Glutamatergic neuron (in vitro differentiated cells): Measurements from ENCODE around the gene SAMD4A. TPM values are rescaled to one million over a fixed set of nuclear protein-coding genes. Genes with fewer than 3 reads are reported as not detected.

ENCODE experiments used
- DNase-seq: peaks from one replicate; pipeline ENCODE4 v3.0.0; 2022
- H3K27ac Mint-ChIP-seq: one replicate; pipeline ENCODE4 v1.8.0; 2020; ENCODE audit warnings: mild to moderate bottlenecking, mixed read lengths, inconsistent platforms; ENCODE audit not compliant: unreplicated experiment
- H3K27me3 Mint-ChIP-seq: one replicate; pipeline ENCODE4 v1.8.0; 2020; ENCODE audit warnings: mild to moderate bottlenecking, moderate library complexity, mixed read lengths, inconsistent platforms; ENCODE audit not compliant: unreplicated experiment
- H3K36me3 Mint-ChIP-seq: one replicate; pipeline ENCODE4 v1.8.0; 2020; ENCODE audit warnings: mild to moderate bottlenecking, mixed read lengths, inconsistent platforms; ENCODE audit not compliant: unreplicated experiment
- H3K4me1 Mint-ChIP-seq: one replicate; pipeline ENCODE4 v1.8.0; 2020; ENCODE audit warnings: mild to moderate bottlenecking, low read depth, mixed read lengths, inconsistent platforms; ENCODE audit not compliant: unreplicated experiment
- H3K4me3 Mint-ChIP-seq: one replicate; pipeline ENCODE4 v1.8.0; 2020; ENCODE audit warnings: mild to moderate bottlenecking, mixed read lengths, inconsistent platforms; ENCODE audit not compliant: unreplicated experiment
- H3K9me3 Mint-ChIP-seq: one replicate; pipeline ENCODE4 v1.8.0; 2020; ENCODE audit warnings: mild to moderate bottlenecking, moderate library complexity, mixed read lengths, inconsistent platforms; ENCODE audit not compliant: unreplicated experiment
- total RNA-seq: library from RNA; stranded (reverse); fragmentation: NEBNext Ultra II Directional; extraction: Animal tissue kit (Norgen Biotek cat#: 25700); gene quantifications from one replicate; pipeline ENCODE4 v1.2.1, GENCODE V29; 2021; ENCODE audit not compliant: unreplicated experiment
- TF ChIP-seq, protein P1 (sequence below): fragments of 200-600 bp; sonication (generic); IDR thresholded peaks from one replicate; pipeline ENCODE4 v1.5.0; 2021; ENCODE audit not compliant: partially characterized antibody, unreplicated experiment

The SAMD4A gene
- total RNA-seq, 1 donor from 2014 or later = 0.56 TPM

DNA sequence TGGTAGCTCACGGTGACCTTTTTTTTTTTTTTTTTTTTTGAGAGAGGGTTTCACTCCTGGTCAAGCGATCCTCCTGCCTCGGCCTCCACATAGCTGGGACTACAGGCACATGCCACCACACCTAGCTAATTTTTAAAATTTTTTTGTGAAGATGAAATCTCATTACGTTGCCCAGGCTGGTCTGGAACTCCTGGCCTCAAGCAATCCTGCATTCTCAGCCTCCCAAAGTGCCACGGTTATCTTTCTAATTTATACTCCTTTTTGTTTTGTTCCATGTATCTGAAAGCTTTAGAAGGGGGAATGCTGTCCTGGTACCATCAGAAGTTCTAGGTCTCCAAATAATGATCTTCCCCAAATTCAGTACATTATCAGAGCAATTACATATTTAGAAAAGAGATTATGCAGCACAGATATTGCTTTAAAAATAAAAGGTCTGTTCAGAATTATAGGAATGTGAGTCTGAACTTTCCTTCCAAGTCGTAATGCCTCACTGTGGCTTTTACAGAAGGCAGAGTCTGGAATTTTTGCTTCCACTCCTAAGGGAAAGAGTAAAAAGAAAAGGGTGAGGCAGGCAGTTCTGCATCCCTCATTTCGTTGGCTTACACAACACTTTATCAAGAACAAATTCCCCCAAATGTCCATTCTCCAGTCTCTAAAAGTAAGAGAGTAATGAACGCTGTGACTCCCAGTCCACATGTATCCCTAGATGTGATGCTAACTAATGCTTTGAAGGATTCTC is 262.7 kb downstream of the SAMD4A start:
- no peaks in the 10 kb centered on the region for H3K4me1 Mint-ChIP-seq
- peaks cover 9% of the 10 kb centered on the region for H3K36me3 Mint-ChIP-seq
- TF ChIP-seq, protein P1, sequence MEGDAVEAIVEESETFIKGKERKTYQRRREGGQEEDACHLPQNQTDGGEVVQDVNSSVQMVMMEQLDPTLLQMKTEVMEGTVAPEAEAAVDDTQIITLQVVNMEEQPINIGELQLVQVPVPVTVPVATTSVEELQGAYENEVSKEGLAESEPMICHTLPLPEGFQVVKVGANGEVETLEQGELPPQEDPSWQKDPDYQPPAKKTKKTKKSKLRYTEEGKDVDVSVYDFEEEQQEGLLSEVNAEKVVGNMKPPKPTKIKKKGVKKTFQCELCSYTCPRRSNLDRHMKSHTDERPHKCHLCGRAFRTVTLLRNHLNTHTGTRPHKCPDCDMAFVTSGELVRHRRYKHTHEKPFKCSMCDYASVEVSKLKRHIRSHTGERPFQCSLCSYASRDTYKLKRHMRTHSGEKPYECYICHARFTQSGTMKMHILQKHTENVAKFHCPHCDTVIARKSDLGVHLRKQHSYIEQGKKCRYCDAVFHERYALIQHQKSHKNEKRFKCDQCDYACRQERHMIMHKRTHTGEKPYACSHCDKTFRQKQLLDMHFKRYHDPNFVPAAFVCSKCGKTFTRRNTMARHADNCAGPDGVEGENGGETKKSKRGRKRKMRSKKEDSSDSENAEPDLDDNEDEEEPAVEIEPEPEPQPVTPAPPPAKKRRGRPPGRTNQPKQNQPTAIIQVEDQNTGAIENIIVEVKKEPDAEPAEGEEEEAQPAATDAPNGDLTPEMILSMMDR = no peak
- H3K4me3 Mint-ChIP-seq = no peak overlapping the region
- DNase-seq = no peak
- peaks cover 2% of the 10 kb centered on the region for H3K9me3 Mint-ChIP-seq
- H3K27ac Mint-ChIP-seq = no peak overlapping the region
- no peaks in the 10 kb centered on the region for H3K27me3 Mint-ChIP-seq

DNA sequence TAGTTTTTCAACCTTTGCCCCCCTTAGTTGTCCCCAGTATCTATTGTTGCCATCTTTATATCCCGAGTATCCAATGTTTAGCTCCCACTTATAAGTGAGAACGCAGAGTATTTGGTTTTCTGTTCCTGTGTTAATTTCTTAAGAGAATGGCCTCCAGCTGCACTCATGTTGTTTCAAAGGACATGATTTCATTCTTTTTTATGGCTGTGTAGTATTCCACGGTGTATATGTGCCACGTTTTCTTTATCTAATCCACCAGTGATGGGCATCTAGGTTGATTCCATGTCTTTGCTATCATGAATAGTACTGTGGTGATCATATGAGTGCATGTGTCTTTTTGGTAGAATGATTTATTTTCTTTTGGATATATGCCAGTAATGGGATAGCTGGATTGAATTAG is 263.7 kb downstream of the SAMD4A start:
- Mint-ChIP-seq H3K9me3 (peaks cover 2% of the 10 kb centered on the region), H3K27me3 (no peaks in the 10 kb centered on the region), H3K36me3 (peaks cover 5% of the 10 kb centered on the region), H3K4me3 (no peak overlapping the region), H3K27ac (no peak overlapping the region), H3K4me1 (no peaks in the 10 kb centered on the region)
- TF ChIP-seq, protein P1 = no peak
- no peak for DNase-seq

DNA sequence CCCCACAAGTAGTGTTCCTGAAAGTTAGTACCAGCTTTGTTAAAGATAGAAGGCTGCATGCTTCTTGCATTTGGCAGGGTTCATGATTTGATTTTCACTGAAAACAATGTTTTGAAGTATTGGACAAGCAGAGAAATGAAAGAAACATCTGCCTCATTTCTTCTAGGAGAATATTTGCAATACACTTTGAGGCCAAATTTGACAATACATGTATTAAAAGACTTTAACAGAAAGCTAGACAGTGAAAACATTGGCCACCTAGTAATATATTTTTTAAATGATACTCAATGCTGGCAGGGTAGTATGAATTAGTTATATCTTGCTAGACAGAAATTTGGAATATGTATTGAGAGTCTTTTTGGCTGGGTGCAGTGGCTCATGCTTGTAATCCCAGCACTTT is 267.2 kb downstream of the SAMD4A start:
- Mint-ChIP-seq H3K27me3 (no peaks in the 10 kb centered on the region), H3K4me1 (no peaks in the 10 kb centered on the region), H3K9me3 (peaks cover 2% of the 10 kb centered on the region), H3K27ac (no peak overlapping the region), H3K36me3 (peaks cover 5% of the 10 kb centered on the region), H3K4me3 (no peak overlapping the region)
- TF ChIP-seq, protein P1 = no peak
- DNase-seq = no peak

DNA sequence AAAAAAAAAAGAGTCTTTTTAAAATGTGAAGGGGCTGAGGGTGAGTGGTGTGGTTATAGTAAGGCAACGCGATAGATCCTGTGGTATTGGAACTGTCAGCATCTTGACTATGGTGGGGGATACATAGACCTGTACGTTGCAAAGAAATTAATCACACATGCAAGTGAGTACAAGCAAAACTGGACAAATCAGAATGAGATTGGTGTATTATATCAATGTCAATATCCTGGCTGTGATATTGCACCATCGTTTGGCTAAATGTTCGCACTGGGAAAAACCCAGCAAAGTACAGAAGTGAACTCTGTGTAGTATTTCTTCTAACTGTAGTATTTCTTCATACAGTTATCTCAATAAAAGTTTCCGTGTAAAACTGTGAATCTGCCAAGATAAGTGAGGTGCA is 267.8 kb downstream of the SAMD4A start:
- peaks cover 2% of the 10 kb centered on the region for H3K9me3 Mint-ChIP-seq
- no peaks in the 10 kb centered on the region for H3K27me3 Mint-ChIP-seq
- H3K4me3 Mint-ChIP-seq = no peak overlapping the region
- H3K36me3 Mint-ChIP-seq = peaks cover 5% of the 10 kb centered on the region
- TF ChIP-seq, protein P1 = no peak
- DNase-seq = no peak
- no peaks in the 10 kb centered on the region for H3K4me1 Mint-ChIP-seq
- H3K27ac Mint-ChIP-seq = no peak overlapping the region

DNA sequence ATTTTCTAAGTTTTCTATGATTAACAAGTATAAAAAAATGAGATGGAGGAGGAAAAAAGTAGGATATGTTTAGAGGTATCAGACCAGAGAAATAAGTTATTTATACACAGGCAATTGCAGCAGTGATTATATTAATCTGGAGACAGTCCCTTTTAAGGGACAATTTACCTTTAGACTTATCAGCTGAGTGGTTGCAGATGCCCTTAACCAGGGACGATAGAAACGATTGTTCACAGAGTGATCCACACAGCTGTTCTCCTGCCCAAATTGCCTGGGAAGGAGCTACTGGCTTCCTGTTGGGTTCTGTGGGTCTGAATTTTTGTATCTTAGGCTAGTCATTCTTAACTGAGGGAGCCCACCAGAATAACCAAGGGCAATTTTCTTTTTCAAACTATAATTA is 269.3 kb downstream of the SAMD4A start:
- Mint-ChIP-seq H3K36me3 (peaks cover 5% of the 10 kb centered on the region), H3K9me3 (no peaks in the 10 kb centered on the region), H3K4me3 (no peak overlapping the region), H3K27me3 (no peaks in the 10 kb centered on the region), H3K4me1 (no peaks in the 10 kb centered on the region), H3K27ac (no peak overlapping the region)
- no peak for DNase-seq
- TF ChIP-seq, protein P1 = no peak
